ENCODE measurements around the gene NLE1.

GRCh38 chr17:35095741-35096140 is 46.4 kb downstream of the NLE1 start:
- TF ChIP-seq CTCF (IDR thresholded peaks at IDR 0.05), result no peak
- TF ChIP-seq POLR2A (IDR thresholded peaks at IDR 0.05), result no peak

All from adrenal gland (tissue), 5 donors.